Fibroblast of the conjunctiva (primary cell): Measurements from ENCODE around the gene NDRG4.

Source experiments
- DNase-seq: peaks from one replicate; pipeline ENCODE4 v3.0.0-alpha.2; 2010; ENCODE audit warnings: low read depth

The NDRG4 gene

GRCh38 chr16:58495521-58496331, 4.2 kb upstream of the NDRG4 start:
- no peak for DNase-seq

GRCh38 chr16:58497468-58497867, 2.5 kb upstream of the NDRG4 start:
- no peak for DNase-seq

- DNase-seq = no peak
Observed at GRCh38 chr16:58497935-58498334, 2.0 kb upstream of the NDRG4 start.

GRCh38 chr16:58498341-58499091, 1.4 kb upstream of the NDRG4 start:
- DNase-seq = no peak

- no peak for DNase-seq
Observed at GRCh38 chr16:58499092-58499511, 841 bp upstream of the NDRG4 start.

GRCh38 chr16:58500430-58501241, 693 bp downstream of the NDRG4 start:
- DNase-seq = no peak

- no peak for DNase-seq
Observed at GRCh38 chr16:58501242-58502131, 1.5 kb downstream of the NDRG4 start.

GRCh38 chr16:58502217-58502921, 2.4 kb downstream of the NDRG4 start:
- DNase-seq = no peak

- no peak for DNase-seq
Observed at GRCh38 chr16:58503166-58503862, 3.4 kb downstream of the NDRG4 start.

GRCh38 chr16:58503863-58504688, 4.1 kb downstream of the NDRG4 start:
- no peak for DNase-seq

- DNase-seq = no peak
Observed at GRCh38 chr16:58506241-58507194, 6.6 kb downstream of the NDRG4 start.

- DNase-seq = no peak
Observed at GRCh38 chr16:58507195-58507962, 7.4 kb downstream of the NDRG4 start.

GRCh38 chr16:58507963-58508670, 8.2 kb downstream of the NDRG4 start:
- no peak for DNase-seq

- no peak for DNase-seq
Observed at GRCh38 chr16:58508671-58509251, 8.8 kb downstream of the NDRG4 start.

- no peak for DNase-seq
Observed at GRCh38 chr16:58509256-58510096, 9.5 kb downstream of the NDRG4 start.
